ENCODE results near the gene AHCYL2. TPM values are rescaled to one million over a fixed set of nuclear protein-coding genes. Genes with fewer than 3 reads are reported as not detected.

AHCYL2 gene
- total and polyA plus RNA-seq, 12 donors: 6.6 to 57.1 (median 21.7) TPM

DNA sequence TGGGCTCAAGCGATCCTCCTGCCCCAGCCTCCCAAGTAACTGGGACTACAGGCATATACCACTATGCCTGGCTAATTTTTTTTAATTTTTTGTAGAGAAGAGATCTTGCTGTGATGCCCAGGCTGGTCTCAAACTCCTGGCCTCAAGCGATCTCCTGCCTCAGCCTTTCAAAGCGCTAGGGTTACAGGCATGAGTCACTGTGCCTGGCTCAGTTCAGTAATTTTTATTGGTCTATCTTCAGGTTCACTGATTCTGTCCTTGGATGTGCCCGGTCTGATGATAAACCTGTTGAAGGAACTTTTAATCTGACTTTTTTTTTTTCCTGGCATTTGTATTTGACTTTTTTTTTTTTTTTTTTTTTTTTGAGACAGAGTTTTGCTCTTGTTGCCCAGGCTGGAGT, 169.3 kb downstream of the AHCYL2 start:
- Histone ChIP-seq H3K27me3 (no peaks in the 10 kb centered on the region), H3K9me3 (replicated peaks in 1 of 3) (no peaks in the 10 kb centered on the region), H3K4me3 (no peak overlapping the region), H3K4me1 (replicated peaks in 1 of 2) (peaks cover 9 to 10% of the 10 kb centered on the region in 2 donors), H3K36me3 (replicated peaks in 1 of 2) (no peaks in the 10 kb centered on the region), H3K27ac (peak overlapping the region in 2 of 5 donors; percentile 19 to 46)
- intact Hi-C loops (cut with DNase I): no loop called here
- peak; percentile 53 to 82 (median 77) for DNase-seq
- TF ChIP-seq, protein P1, sequence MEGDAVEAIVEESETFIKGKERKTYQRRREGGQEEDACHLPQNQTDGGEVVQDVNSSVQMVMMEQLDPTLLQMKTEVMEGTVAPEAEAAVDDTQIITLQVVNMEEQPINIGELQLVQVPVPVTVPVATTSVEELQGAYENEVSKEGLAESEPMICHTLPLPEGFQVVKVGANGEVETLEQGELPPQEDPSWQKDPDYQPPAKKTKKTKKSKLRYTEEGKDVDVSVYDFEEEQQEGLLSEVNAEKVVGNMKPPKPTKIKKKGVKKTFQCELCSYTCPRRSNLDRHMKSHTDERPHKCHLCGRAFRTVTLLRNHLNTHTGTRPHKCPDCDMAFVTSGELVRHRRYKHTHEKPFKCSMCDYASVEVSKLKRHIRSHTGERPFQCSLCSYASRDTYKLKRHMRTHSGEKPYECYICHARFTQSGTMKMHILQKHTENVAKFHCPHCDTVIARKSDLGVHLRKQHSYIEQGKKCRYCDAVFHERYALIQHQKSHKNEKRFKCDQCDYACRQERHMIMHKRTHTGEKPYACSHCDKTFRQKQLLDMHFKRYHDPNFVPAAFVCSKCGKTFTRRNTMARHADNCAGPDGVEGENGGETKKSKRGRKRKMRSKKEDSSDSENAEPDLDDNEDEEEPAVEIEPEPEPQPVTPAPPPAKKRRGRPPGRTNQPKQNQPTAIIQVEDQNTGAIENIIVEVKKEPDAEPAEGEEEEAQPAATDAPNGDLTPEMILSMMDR (IDR thresholded peaks at IDR 0.05): no peak
- TF ChIP-seq POLR2A (IDR thresholded peaks at IDR 0.05): no peak
- WGBS, 4 donors: 52 to 69% (median 58%) methylated on average over 4 of the region's 4 CpGs

DNA sequence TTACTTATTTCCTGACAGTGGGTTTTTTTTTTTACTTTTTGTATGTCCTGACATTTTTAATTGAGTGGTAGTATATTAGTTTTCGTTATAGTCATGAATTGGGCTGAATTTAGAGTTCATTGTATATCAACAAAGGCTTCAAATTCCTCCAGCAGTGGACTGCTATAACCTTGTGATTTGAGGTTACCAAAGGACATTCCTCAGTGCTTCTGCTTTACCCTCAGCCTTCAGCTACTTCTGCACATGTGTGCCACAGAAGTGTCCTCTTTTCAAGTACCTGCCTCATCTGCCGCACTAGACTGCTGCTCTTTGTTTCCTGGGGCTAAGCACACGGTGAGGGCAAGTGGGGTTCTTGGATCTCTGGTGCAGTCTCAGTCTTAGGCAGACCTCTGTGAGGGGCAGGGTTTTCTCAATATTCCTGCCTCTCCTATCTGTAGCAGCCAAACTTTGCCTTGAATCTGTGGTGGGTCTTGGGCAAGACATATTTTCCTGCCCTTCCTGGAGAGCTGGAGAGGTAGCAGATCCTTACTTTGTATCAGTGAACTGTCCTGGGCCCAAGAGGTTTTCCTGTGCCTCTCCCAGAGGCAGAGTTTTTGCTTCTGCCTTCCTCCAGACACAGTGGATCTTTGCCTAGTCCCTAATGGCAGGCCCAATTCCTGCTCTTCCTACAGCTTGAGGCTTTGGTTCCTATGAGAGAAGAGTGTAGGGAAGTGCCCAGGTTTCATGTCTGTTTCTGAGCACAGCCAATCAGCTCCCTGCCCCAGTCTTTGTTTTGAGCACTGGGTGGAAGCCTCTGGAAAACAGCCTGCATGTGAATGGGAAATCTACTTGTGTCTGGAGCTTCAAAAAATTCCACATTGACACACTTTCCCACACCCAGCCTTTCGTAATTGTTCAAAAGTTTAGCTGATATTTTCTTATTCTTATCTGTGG, 170.4 kb downstream of the AHCYL2 start:
- DNase-seq: peak in 4 of 7 donors; percentile 8 to 29 (median 17)
- H3K27me3 ChIP-seq: no peaks in the 10 kb centered on the region
- WGBS, 4 donors: 57 to 75% (median 62%) methylated on average over 4 of the region's 4 CpGs
- intact Hi-C loops (cut with DNase I): no loop called here
- no peak for TF ChIP-seq POLR2A (IDR thresholded peaks at IDR 0.05)
- TF ChIP-seq, protein P1 (IDR thresholded peaks at IDR 0.05): no peak
- H3K36me3 ChIP-seq (replicated peaks in 1 of 2): no peaks in the 10 kb centered on the region
- no peaks in the 10 kb centered on the region for H3K9me3 ChIP-seq (replicated peaks in 1 of 3)
- peaks cover 9 to 10% of the 10 kb centered on the region in 2 donors for H3K4me1 ChIP-seq (replicated peaks in 1 of 2)
- H3K27ac ChIP-seq: peak overlapping the region in 4 of 5 donors; percentile 18 to 61 (median 32)
- no peak overlapping the region for H3K4me3 ChIP-seq

DNA sequence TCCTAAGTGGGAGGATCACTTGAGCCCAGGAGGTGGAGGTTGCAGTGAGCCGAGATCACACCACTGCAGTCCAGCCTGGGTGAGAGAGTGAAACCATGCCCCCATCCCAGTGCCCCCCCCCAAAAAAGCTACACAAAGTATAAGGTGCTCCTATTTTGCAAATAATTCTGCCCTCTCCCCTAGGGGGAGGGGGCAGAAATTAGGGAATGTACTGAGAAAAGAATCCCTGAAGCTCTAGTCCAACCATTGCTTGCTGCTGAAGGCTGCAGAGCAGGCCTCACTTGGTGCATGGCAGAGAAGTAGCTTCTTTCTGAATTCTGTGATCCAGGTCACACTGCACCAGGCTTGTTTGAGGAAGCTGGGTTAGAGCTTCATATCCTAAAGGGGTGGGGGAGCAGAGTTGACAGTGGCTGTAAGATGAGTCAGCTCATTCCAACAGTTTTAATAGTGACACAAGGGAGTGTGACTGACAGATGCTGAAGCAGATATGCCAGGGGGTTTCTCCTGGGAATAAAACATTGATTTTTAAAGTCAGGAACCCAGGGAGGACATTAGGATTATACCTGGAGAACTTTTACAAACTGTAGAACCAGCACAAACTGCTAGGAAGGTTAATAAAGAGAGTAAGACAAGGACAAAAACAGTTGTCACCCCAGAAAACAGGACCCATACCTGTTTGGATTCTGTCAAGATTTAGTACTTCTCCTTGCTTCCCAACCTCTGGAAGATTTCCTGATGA, 176.6 kb downstream of the AHCYL2 start:
- WGBS, 4 donors: 80 to 94% (median 89%) methylated on average over 1 of the region's 1 CpG; no CpG with 5 or more reads in 1 of the 4 donors
- no peak overlapping the region for H3K4me3 ChIP-seq
- TF ChIP-seq POLR2A (IDR thresholded peaks at IDR 0.05): no peak
- TF ChIP-seq, protein P1 (IDR thresholded peaks at IDR 0.05): no peak
- H3K9me3 ChIP-seq (replicated peaks in 1 of 3): no peaks in the 10 kb centered on the region
- DNase-seq: no peak
- no peaks in the 10 kb centered on the region for H3K4me1 ChIP-seq (replicated peaks in 1 of 2)
- no peaks in the 10 kb centered on the region for H3K36me3 ChIP-seq (replicated peaks in 1 of 2)
- intact Hi-C loops (cut with DNase I): no loop called here
- no peak overlapping the region for H3K27ac ChIP-seq
- H3K27me3 ChIP-seq: no peaks in the 10 kb centered on the region

All from adrenal gland (tissue), 12 donors.